IPS DF 19.7 (cell line): ENCODE results near the gene TNPO1.

Experiments used
- DNase-seq: peaks from one replicate; pipeline ENCODE4 v3.0.0-alpha.2; 2013; ENCODE audit warnings: low read depth, low spot score

Gene TNPO1

GRCh38 chr5:72817671-72818266, 1.3 kb downstream of the TNPO1 start:
- DNase-seq, result no peak

- no peak for DNase-seq
Measured at GRCh38 chr5:72818866-72819534, 2.5 kb downstream of the TNPO1 start.

GRCh38 chr5:72821776-72822175, 5.3 kb downstream of the TNPO1 start:
- no peak for DNase-seq

- no peak for DNase-seq
Measured at GRCh38 chr5:72822944-72823343, 6.5 kb downstream of the TNPO1 start.

- no peak for DNase-seq
Measured at GRCh38 chr5:72829707-72830106, 13.2 kb downstream of the TNPO1 start.

GRCh38 chr5:72830362-72830761, 13.9 kb downstream of the TNPO1 start:
- DNase-seq, result no peak

- no peak for DNase-seq
Measured at GRCh38 chr5:72831685-72832084, 15.2 kb downstream of the TNPO1 start.

- DNase-seq, result no peak
Measured at GRCh38 chr5:72834924-72835323, 18.5 kb downstream of the TNPO1 start.

- DNase-seq, result no peak
Measured at GRCh38 chr5:72835633-72836032, 19.2 kb downstream of the TNPO1 start.

GRCh38 chr5:72836810-72837209, 20.3 kb downstream of the TNPO1 start:
- no peak for DNase-seq

- no peak for DNase-seq
Measured at GRCh38 chr5:72837524-72838096, 21.1 kb downstream of the TNPO1 start.

- DNase-seq, result no peak
Measured at GRCh38 chr5:72840041-72840440, 23.6 kb downstream of the TNPO1 start.

GRCh38 chr5:72841756-72842535, 25.5 kb downstream of the TNPO1 start:
- DNase-seq, result no peak

GRCh38 chr5:72842816-72843215, 26.4 kb downstream of the TNPO1 start:
- no peak for DNase-seq

- DNase-seq, result no peak
Measured at GRCh38 chr5:72844218-72844603, 27.8 kb downstream of the TNPO1 start.

GRCh38 chr5:72845889-72846288, 29.4 kb downstream of the TNPO1 start:
- no peak for DNase-seq

GRCh38 chr5:72846483-72846882, 30.0 kb downstream of the TNPO1 start:
- no peak for DNase-seq

GRCh38 chr5:72847439-72847838, 31.0 kb downstream of the TNPO1 start:
- no peak for DNase-seq

- peak; percentile 73 for DNase-seq
Measured at GRCh38 chr5:72847989-72848473, 31.6 kb downstream of the TNPO1 start.

GRCh38 chr5:72848474-72849428, 32.3 kb downstream of the TNPO1 start:
- DNase-seq, result no peak

- DNase-seq, result no peak
Measured at GRCh38 chr5:72849546-72849945, 33.1 kb downstream of the TNPO1 start.
